GM12878 (cell line): ENCODE measurements around the gene EYA2. TPM values are rescaled to one million over a fixed set of nuclear protein-coding genes. Genes with fewer than 3 reads are reported as not detected.

Experiments
- ATAC-seq: fragments of 200-7000 bp; cut with Tn5 transposase; 3 replicates; pipeline ENCODE4 v1.9.1; 2020; ENCODE audit warnings: mild to moderate bottlenecking, moderate library complexity
- Bru-seq: library from RNA; stranded (reverse); fragments of 400-500 nt; gene quantifications from one replicate; lab custom pipeline; 2021; lab: Mats Ljungman, UMichigan
- BruChase-seq, 2 experiments: library from RNA; stranded (reverse); fragments of 400-500 nt; gene quantifications; one replicate each; lab custom pipeline; 2021; lab: Mats Ljungman, UMichigan
- BruUV-seq: library from RNA; stranded (reverse); fragments of 400-500 nt; replicated peaks from 2 replicates; lab custom pipeline; 2021; lab: Mats Ljungman, UMichigan
- CTCF ChIA-PET: fragments of 300-600 bp; sonication (Branson Sonifier 250); formaldehyde crosslinking; extraction: SDS; loops from one replicate; lab custom pipeline; 2021; ENCODE audit warnings: inconsistent platforms; lab: Yijun Ruan, JAX
- POLR2A ChIA-PET: fragments of 350-600 bp; formaldehyde crosslinking; extraction: SDS; loops from one replicate; lab custom pipeline; 2021; ENCODE audit warnings: inconsistent platforms; lab: Charles Lee
- RAD21 ChIA-PET: fragments of 300-600 bp; sonication (Branson Sonifier 250); formaldehyde crosslinking; loops from one replicate; lab custom pipeline; 2023; ENCODE audit warnings: antibody characterized with exemption; ENCODE audit not compliant: unreplicated experiment; lab: Charles Lee
- SMC1A ChIA-PET: fragments of 300-600 bp; sonication (Branson Sonifier 250); formaldehyde crosslinking; loops from one replicate; lab custom pipeline; 2023; ENCODE audit not compliant: unreplicated experiment, uncharacterized antibody; lab: Charles Lee
- DNase-seq: peaks from one replicate; pipeline ENCODE4 v3.0.0-alpha.2; 2011; ENCODE audit warnings: low read depth, low spot score
- FAIRE-seq: peaks from 3 replicates; lab custom pipeline; 2011; peaks lifted over from hg19 to GRCh38; lab: Jason Lieb, UNC
- H2AFZ ChIP-seq: 2 replicates; pipeline ENCODE4 v1.6.0; 2011; ENCODE audit warnings: low read depth, low read length, control low read depth; ENCODE audit not compliant: control insufficient read depth
- H3K27ac ChIP-seq: 2 replicates; pipeline ENCODE4 v1.5.1; 2011; ENCODE audit warnings: control low read depth; ENCODE audit not compliant: control insufficient read depth, insufficient read depth
- H3K27me3 ChIP-seq, 2 experiments: replicated peaks in 1 of 2; 2 replicates each; pipeline versions ENCODE4 v1.6.0 to v1.6.1; 2011; ENCODE audit warnings: low read length in 1 of 2; ENCODE audit not compliant: control insufficient read depth in 2 of 2, insufficient read depth in 2 of 2
- H3K36me3 ChIP-seq, 2 experiments: 2 replicates each; pipeline ENCODE4 v1.5.1; 2011; ENCODE audit warnings: low read length in 1 of 2; ENCODE audit not compliant: control insufficient read depth in 2 of 2, insufficient read depth in 2 of 2
- H3K4me1 ChIP-seq: 2 replicates; pipeline ENCODE4 v1.6.1; 2011; ENCODE audit warnings: mild to moderate bottlenecking, low read length, moderate library complexity, mixed read lengths; ENCODE audit not compliant: control insufficient read depth, insufficient read depth
- H3K4me2 ChIP-seq: 2 replicates; pipeline ENCODE4 v1.6.0; 2011; ENCODE audit warnings: control low read depth; ENCODE audit not compliant: control insufficient read depth, insufficient read depth
- H3K4me3 ChIP-seq: fragments of 200-600 bp; sonication (generic); 2 replicates; pipeline ENCODE4 v1.5.1; 2016
- H3K79me2 ChIP-seq: 2 replicates; pipeline ENCODE4 v1.6.0; 2011; ENCODE audit warnings: low read length; ENCODE audit not compliant: control insufficient read depth, insufficient read depth
- H3K9ac ChIP-seq: 2 replicates; pipeline ENCODE4 v1.8.0; 2011; ENCODE audit warnings: low read length, control low read depth, mixed read lengths; ENCODE audit not compliant: control insufficient read depth, insufficient read depth
- H3K9me3 ChIP-seq: replicated peaks from 3 replicates; pipeline ENCODE4 v1.5.1; 2011; ENCODE audit warnings: mild to moderate bottlenecking, low read length; ENCODE audit not compliant: control insufficient read depth, insufficient read depth
- H4K20me1 ChIP-seq: 2 replicates; pipeline ENCODE4 v1.6.0; 2011; ENCODE audit not compliant: control insufficient read depth, insufficient read depth
- ATF7 ChIP-seq: fragments of 450-650 bp; IDR thresholded peaks from 2 replicates; pipeline ENCODE4 v1.6.1; 2016; ENCODE audit warnings: low read depth, mild to moderate bottlenecking
- BCL11A ChIP-seq: IDR thresholded peaks from 2 replicates; pipeline ENCODE4 v1.6.1; 2011; ENCODE audit warnings: low read depth, low read length
- BMI1 ChIP-seq: fragments of 450-650 bp; IDR thresholded peaks from 2 replicates; pipeline ENCODE4 v1.6.1; 2016; ENCODE audit warnings: mild to moderate bottlenecking, moderate library complexity, borderline replicate concordance
- CHD4 ChIP-seq: fragments of 200-600 bp; sonication (generic); IDR thresholded peaks from 2 replicates; pipeline ENCODE4 v1.6.1; 2016; ENCODE audit warnings: mild to moderate bottlenecking
- EGR1 ChIP-seq, 2 experiments: IDR thresholded peaks; 1 replicate in 1 of 2; 2 replicates in 1 of 2; pipeline ENCODE4 v1.6.1; 2011 to 2012; ENCODE audit warnings: low read depth in 2 of 2, low read length in 2 of 2, borderline replicate concordance in 1 of 2, mild to moderate bottlenecking in 1 of 2, moderate library complexity in 1 of 2
- MTA3 ChIP-seq: IDR thresholded peaks from 2 replicates; pipeline ENCODE4 v1.6.1; 2012; ENCODE audit warnings: low read length, inconsistent platforms, borderline replicate concordance
- NFIC ChIP-seq: IDR thresholded peaks from 2 replicates; pipeline ENCODE4 v1.6.1; 2012; ENCODE audit warnings: low read depth, mild to moderate bottlenecking, inconsistent platforms, low read length, moderate library complexity
- SREBF1 ChIP-seq: IDR thresholded peaks from 2 replicates; pipeline ENCODE4 v1.6.1; 2012; ENCODE audit warnings: mild to moderate bottlenecking, low read length
- SUPT20H ChIP-seq: IDR thresholded peaks from 2 replicates; pipeline ENCODE4 v1.6.1; 2011; ENCODE audit warnings: low read depth, mild to moderate bottlenecking, low read length, moderate library complexity, borderline replicate concordance; ENCODE audit not compliant: control insufficient read depth
- TCF7 ChIP-seq: IDR thresholded peaks from 2 replicates; pipeline ENCODE4 v1.6.1; 2014; ENCODE audit warnings: antibody characterized with exemption, borderline replicate concordance
- WGBS: methylation state at CpG from one replicate; pipeline ENCODE4 v1.1.6; 2016; ENCODE audit warnings: low lambda C conversion rate; ENCODE audit not compliant: insufficient replicate concordance, insufficient coverage; ENCODE audit errors: missing lambda C conversion rate; 5-methylcytosine and 5-hydroxymethylcytosine counted together
- in situ Hi-C: fragments of 300-500 bp; cut with MboI; formaldehyde crosslinking; loops from 9 replicates; pipeline ENCODE4 v1.14.3; 2018; ENCODE audit warnings: mixed read lengths
- intact Hi-C: fragments of 100-400 bp; cut with micrococcal nuclease; formaldehyde crosslinking; loops from one replicate; pipeline ENCODE4 v1.14.2; 2022; ENCODE audit not compliant: unreplicated experiment
- long read RNA-seq, 2 experiments: library from polyadenylated mRNA; unstranded; transcript quantifications; one replicate each; pipeline ENCODE4 v2.0.0, GENCODE V29; 2019 to 2020
- polyA minus RNA-seq, 3 experiments: library from RNA; depleted of rRNA, polyadenylated mRNA; stranded (reverse); fragments of >200 nt; gene quantifications; 2 replicates each; pipeline ENCODE4 v1.2.3, GENCODE V29; 2011
- polyA plus RNA-seq, 11 experiments: library from polyadenylated mRNA; depleted of rRNA in 4 of 11; unstranded in 6 of 11; stranded (reverse) in 5 of 11; fragments of >200 nt; fragmentation: Nextera tagmentation in 4 of 11; fragmentation: Illumina TruSeq in 1 of 11; extraction: Ambion mirVana in 4 of 11; extraction: Trizol in 1 of 11; gene quantifications; 1 replicate in 1 of 11; 2 replicates in 10 of 11; pipeline versions ENCODE4 v1.2.1 to v1.2.3, GENCODE V29; 2011 to 2016; ENCODE audit warnings: inconsistent platforms in 2 of 11, missing spikeins in 2 of 11, low read depth in 1 of 11
- total RNA-seq, 4 experiments: library from RNA; depleted of rRNA in 3 of 4; stranded (reverse); fragments of >200 nt in 3 of 4; fragmentation: Illumina TruSeq in 1 of 4; extraction: Trizol in 1 of 4; gene quantifications; 2 replicates each; pipeline versions ENCODE4 v1.2.1 to v1.2.3, GENCODE V29; 2013 to 2021
- TF ChIP-seq, protein P1 (sequence below): fragments of 150-350 bp; IDR thresholded peaks from 2 replicates; pipeline ENCODE4 v1.6.1; 2014; ENCODE audit warnings: mild to moderate bottlenecking, low read depth, low read length

The EYA2 gene, protein sequence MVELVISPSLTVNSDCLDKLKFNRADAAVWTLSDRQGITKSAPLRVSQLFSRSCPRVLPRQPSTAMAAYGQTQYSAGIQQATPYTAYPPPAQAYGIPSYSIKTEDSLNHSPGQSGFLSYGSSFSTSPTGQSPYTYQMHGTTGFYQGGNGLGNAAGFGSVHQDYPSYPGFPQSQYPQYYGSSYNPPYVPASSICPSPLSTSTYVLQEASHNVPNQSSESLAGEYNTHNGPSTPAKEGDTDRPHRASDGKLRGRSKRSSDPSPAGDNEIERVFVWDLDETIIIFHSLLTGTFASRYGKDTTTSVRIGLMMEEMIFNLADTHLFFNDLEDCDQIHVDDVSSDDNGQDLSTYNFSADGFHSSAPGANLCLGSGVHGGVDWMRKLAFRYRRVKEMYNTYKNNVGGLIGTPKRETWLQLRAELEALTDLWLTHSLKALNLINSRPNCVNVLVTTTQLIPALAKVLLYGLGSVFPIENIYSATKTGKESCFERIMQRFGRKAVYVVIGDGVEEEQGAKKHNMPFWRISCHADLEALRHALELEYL
- 27.9 and 29.4 TPM in 2 replicates for total RNA-seq (2013; cell fraction: nucleolus; rRNA removed)
- total RNA-seq (2014; rRNA removed) (not detected in 2 replicates), total RNA-seq (2014; rRNA removed; fragmentation: Illumina TruSeq; extraction: Trizol) (not detected in 2 replicates), total RNA-seq (2021) (not detected in 2 replicates), polyA plus RNA-seq (2011; rRNA removed) (0.20 and 0.40 TPM in 2 replicates), polyA plus RNA-seq (2014; fragmentation: Illumina TruSeq; extraction: Trizol) (not detected in 2 replicates), polyA plus RNA-seq (2014; fragmentation: Nextera tagmentation; extraction: Ambion mirVana) (not detected), polyA plus RNA-seq (2014; rRNA removed) (not detected in 2 replicates), polyA plus RNA-seq (2016; fragmentation: Nextera tagmentation; extraction: Ambion mirVana) (not detected), polyA minus RNA-seq (2011; rRNA and poly(A)+ RNA removed) (0.51 and 0.93 TPM in 2 replicates), Bru-seq, nascent RNA (percentile 16 among the genes with signal in this experiment), BruChase-seq, experiment 1, labeled RNA remaining after a 6-hour chase (percentile 12 among the genes with signal in this experiment), BruChase-seq, experiment 2, labeled RNA remaining after a 2-hour chase (percentile 9 among the genes with signal in this experiment)
- 0.35 TPM for polyA plus RNA-seq (2011; ENCODE audit: low read depth)
- polyA plus RNA-seq (2011; cell fraction: cytosol; rRNA removed): 0.45 and 0.58 TPM in 2 replicates
- polyA plus RNA-seq (2011; cell fraction: nucleus; rRNA removed): 0.41 and 0.52 TPM in 2 replicates
- 0.50 and 0.69 TPM in 2 replicates for polyA plus RNA-seq (2012)
- not detected in 2 replicates for polyA minus RNA-seq (2011; cell fraction: cytosol; rRNA and poly(A)+ RNA removed)
- 0.24 TPM in 1 of 2 replicates, not detected in the other for polyA minus RNA-seq (2011; cell fraction: nucleus; rRNA and poly(A)+ RNA removed)
- long read RNA-seq, experiment 1, partial matches to known transcripts: 0 of 1 reads
- long read RNA-seq, experiment 1, other reads (novel, unspliced or antisense): 1 of 1 reads
- long read RNA-seq, experiment 2: 0 reads

GRCh38 chr20:46894579-46894958 lies at the start of gene EYA2:
TSS of gene EYA2 (plus strand) at chr20:46894843. CDS start at chr20:46990011, 95,168 bp downstream.
- no TSS peak for BruUV-seq
- DNase-seq: no peak
- Histone ChIP-seq H3K79me2 (no peaks in the 10 kb centered on the region), H3K36me3 (no peaks in the 10 kb centered on the region), H4K20me1 (no peaks in the 10 kb centered on the region), H3K9me3 (no peaks in the 10 kb centered on the region), H2AFZ (no peak within 1 kb of the TSS), H3K4me2 (no peak within 1 kb of the TSS), H3K4me3 (no peak within 1 kb of the TSS), H3K4me1 (no peaks in the 10 kb centered on the region), H3K27ac (no peak within 1 kb of the TSS), H3K27me3 (peaks cover 7 to 9% of the 10 kb centered on the region in 2 experiments; a peak in 3 of 4 replicates), H3K9ac (no peak within 1 kb of the TSS)
- ChIA-PET RAD21 (no interaction called here), POLR2A (no interaction called here), CTCF (no interaction called here), SMC1A (no interaction called here)
- intact Hi-C loops (no loop called here), in situ Hi-C loops (no loop called here)
- ATAC-seq: no peak
- FAIRE-seq: no peak
- WGBS: 0% methylated on average over 21 of the region's 52 CpGs
- TF ChIP-seq SREBF1: no peak

DNA sequence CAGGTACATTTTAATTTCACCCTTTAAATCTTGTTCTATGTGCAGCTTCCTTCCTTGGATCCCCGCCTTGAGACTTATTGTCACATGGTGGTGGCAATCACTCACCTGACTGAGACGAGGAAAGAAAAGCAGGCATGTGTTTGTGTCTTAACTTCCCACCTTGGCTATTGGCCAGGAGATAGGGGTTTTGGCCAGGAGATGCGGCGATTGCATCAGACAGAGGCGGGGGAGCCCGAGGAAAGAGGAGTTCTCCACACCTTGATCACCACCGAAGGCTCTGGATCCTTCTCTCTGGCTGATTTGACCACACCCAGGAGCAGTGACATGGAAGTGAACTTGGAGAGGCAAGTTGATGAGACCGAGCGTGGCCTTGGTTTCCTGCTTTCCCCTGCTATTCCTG lies 49.7 kb upstream of the EYA2 start:
- no peak for TF ChIP-seq CHD4
- TF ChIP-seq MTA3: no peak
- TF ChIP-seq, protein P1, sequence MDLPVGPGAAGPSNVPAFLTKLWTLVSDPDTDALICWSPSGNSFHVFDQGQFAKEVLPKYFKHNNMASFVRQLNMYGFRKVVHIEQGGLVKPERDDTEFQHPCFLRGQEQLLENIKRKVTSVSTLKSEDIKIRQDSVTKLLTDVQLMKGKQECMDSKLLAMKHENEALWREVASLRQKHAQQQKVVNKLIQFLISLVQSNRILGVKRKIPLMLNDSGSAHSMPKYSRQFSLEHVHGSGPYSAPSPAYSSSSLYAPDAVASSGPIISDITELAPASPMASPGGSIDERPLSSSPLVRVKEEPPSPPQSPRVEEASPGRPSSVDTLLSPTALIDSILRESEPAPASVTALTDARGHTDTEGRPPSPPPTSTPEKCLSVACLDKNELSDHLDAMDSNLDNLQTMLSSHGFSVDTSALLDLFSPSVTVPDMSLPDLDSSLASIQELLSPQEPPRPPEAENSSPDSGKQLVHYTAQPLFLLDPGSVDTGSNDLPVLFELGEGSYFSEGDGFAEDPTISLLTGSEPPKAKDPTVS: no peak
- TF ChIP-seq ATF7: no peak
- TF ChIP-seq SUPT20H: no peak
- TF ChIP-seq BCL11A: no peak
- no peak for TF ChIP-seq EGR1 (IDR thresholded peaks at IDR 0.05; ENCODE audit: borderline replicate concordance in 1 of 2, low read depth in 2 of 2, low read length in 2 of 2)
- TF ChIP-seq TCF7: no peak
- TF ChIP-seq NFIC: no peak
- TF ChIP-seq BMI1: no peak
- ATAC-seq (no peak), DNase-seq (no peak), FAIRE-seq (no peak)
- no peaks in the 10 kb centered on the region for H3K9me3 ChIP-seq
- no TSS peak for BruUV-seq
- ChIA-PET SMC1A (no interaction called here), CTCF (no interaction called here), RAD21 (no interaction called here), POLR2A (no interaction called here)
- H3K79me2 ChIP-seq: no peaks in the 10 kb centered on the region
- H3K4me2 ChIP-seq: no peak overlapping the region
- no peaks in the 10 kb centered on the region for H3K4me1 ChIP-seq
- no peak overlapping the region for H3K27ac ChIP-seq
- no peak overlapping the region for H3K4me3 ChIP-seq
- H3K27me3 ChIP-seq: no peaks in the 10 kb centered on the region
- in situ Hi-C loops (no loop called here), intact Hi-C loops (no loop called here)
- H4K20me1 ChIP-seq: no peaks in the 10 kb centered on the region
- no peak overlapping the region for H2AFZ ChIP-seq
- WGBS: 50% methylated on average over 9 of the region's 9 CpGs
- no peak overlapping the region for H3K9ac ChIP-seq
- no peaks in the 10 kb centered on the region for H3K36me3 ChIP-seq
